Endothelial cell of umbilical vein (primary cell): ENCODE results near the gene MTA2.

Experiments
- EZH2 ChIP-seq: IDR thresholded peaks from 2 replicates; pipeline ENCODE4 v1.6.1; 2012; ENCODE audit warnings: borderline replicate concordance, low read depth, mild to moderate bottlenecking, moderate library complexity, low read length, inconsistent platforms; ENCODE audit not compliant: severe bottlenecking
- POLR2A ChIP-seq: IDR thresholded peaks from 2 replicates; pipeline ENCODE4 v1.6.1; 2012; ENCODE audit warnings: low read depth, mild to moderate bottlenecking, control low read depth, low read length

DNA sequence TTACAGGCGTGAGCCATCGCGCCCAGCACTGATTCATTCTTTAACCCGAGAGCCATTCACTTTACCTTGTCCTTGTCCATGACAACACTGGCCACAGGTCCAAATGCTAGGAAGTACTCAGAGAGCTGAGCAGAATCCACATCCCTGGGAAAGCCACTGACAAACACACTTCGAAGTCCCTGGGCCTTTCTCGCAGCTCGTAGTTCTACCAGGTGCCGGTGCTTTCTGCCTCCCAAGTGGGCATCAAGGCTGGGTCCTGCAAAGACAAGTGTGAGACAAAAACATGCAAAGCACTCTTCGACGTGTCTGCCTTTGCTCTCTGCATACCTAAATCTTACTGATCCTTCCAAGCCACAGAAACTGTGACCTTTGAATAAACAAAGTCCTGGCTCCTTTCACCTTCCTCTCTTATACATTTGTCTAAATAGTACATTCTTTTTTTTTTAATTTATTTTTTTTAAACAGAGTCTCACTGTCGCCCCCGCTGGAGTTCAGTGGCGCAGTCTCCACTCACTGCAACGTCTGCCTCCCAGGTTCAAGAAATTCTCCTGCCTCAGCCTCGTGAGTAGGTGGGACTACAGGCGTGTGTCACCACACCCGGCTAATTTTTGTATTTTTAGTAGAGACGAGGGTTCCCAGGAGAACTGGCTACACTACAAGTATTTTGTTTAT lies 12.6 kb downstream of the MTA2 start:
- TF ChIP-seq EZH2 (no peak), POLR2A (no peak)
